Nephron progenitor cell (in vitro differentiated cells): ENCODE measurements around the gene CRPPA.

Experiments
- DNase-seq: peaks from one replicate; pipeline ENCODE4 v3.0.0; 2021
- H3K27ac Mint-ChIP-seq: 2 replicates; pipeline ENCODE4 v1.8.0; 2021; ENCODE audit warnings: mild to moderate bottlenecking, moderate library complexity, mixed read lengths
- H3K27me3 Mint-ChIP-seq: 2 replicates; pipeline ENCODE4 v1.8.0; 2021; ENCODE audit warnings: mild to moderate bottlenecking, low read depth, mixed read lengths; ENCODE audit not compliant: poor library complexity
- H3K36me3 Mint-ChIP-seq: 2 replicates; pipeline ENCODE4 v1.8.0; 2021; ENCODE audit warnings: low read depth, mixed read lengths
- H3K4me1 Mint-ChIP-seq: 2 replicates; pipeline ENCODE4 v1.8.0; 2021; ENCODE audit warnings: mixed read lengths
- H3K4me3 Mint-ChIP-seq: 2 replicates; pipeline ENCODE4 v1.8.0; 2021; ENCODE audit warnings: mild to moderate bottlenecking, moderate library complexity, mixed read lengths
- H3K9me3 Mint-ChIP-seq: 2 replicates; pipeline ENCODE4 v1.8.0; 2021; ENCODE audit warnings: mild to moderate bottlenecking, moderate library complexity, mixed read lengths
- CTCF ChIP-seq: fragments of 200-600 bp; sonication (generic); IDR thresholded peaks from 2 replicates; pipeline ENCODE4 v1.5.0; 2021; ENCODE audit warnings: antibody characterized with exemption

Gene CRPPA

GRCh38 chr7:16420329-16420648, 1.0 kb downstream of the CRPPA start:
- Mint-ChIP-seq H3K4me3 (peak overlapping the region; percentile 84), H3K4me1 (peaks cover 22% of the 10 kb centered on the region), H3K27ac (peak overlapping the region; percentile 99), H3K9me3 (peaks cover 8% of the 10 kb centered on the region), H3K36me3 (no peaks in the 10 kb centered on the region), H3K27me3 (peaks cover 6% of the 10 kb centered on the region)
- no peak for TF ChIP-seq CTCF
- no peak for DNase-seq

GRCh38 chr7:16419859-16420258, 1.5 kb downstream of the CRPPA start:
- Mint-ChIP-seq H3K9me3 (peaks cover 8% of the 10 kb centered on the region), H3K4me1 (peaks cover 22% of the 10 kb centered on the region), H3K27ac (no peak overlapping the region), H3K27me3 (peaks cover 6% of the 10 kb centered on the region), H3K4me3 (peak overlapping the region; percentile 84), H3K36me3 (no peaks in the 10 kb centered on the region)
- no peak for TF ChIP-seq CTCF
- no peak for DNase-seq

GRCh38 chr7:16419126-16419525, 2.2 kb downstream of the CRPPA start:
- no peaks in the 10 kb centered on the region for H3K36me3 Mint-ChIP-seq
- no peak for DNase-seq
- H3K27ac Mint-ChIP-seq: no peak overlapping the region
- H3K27me3 Mint-ChIP-seq: peaks cover 6% of the 10 kb centered on the region
- peaks cover 8% of the 10 kb centered on the region for H3K9me3 Mint-ChIP-seq
- H3K4me1 Mint-ChIP-seq: peaks cover 22% of the 10 kb centered on the region
- H3K4me3 Mint-ChIP-seq: peak overlapping the region; percentile 53
- TF ChIP-seq CTCF: no peak

GRCh38 chr7:16417906-16418305, 3.4 kb downstream of the CRPPA start:
- Mint-ChIP-seq H3K27me3 (peaks cover 4% of the 10 kb centered on the region), H3K4me1 (peaks cover 22% of the 10 kb centered on the region), H3K27ac (no peak overlapping the region), H3K4me3 (no peak overlapping the region), H3K9me3 (peaks cover 8% of the 10 kb centered on the region), H3K36me3 (no peaks in the 10 kb centered on the region)
- no peak for TF ChIP-seq CTCF
- DNase-seq: no peak

DNA sequence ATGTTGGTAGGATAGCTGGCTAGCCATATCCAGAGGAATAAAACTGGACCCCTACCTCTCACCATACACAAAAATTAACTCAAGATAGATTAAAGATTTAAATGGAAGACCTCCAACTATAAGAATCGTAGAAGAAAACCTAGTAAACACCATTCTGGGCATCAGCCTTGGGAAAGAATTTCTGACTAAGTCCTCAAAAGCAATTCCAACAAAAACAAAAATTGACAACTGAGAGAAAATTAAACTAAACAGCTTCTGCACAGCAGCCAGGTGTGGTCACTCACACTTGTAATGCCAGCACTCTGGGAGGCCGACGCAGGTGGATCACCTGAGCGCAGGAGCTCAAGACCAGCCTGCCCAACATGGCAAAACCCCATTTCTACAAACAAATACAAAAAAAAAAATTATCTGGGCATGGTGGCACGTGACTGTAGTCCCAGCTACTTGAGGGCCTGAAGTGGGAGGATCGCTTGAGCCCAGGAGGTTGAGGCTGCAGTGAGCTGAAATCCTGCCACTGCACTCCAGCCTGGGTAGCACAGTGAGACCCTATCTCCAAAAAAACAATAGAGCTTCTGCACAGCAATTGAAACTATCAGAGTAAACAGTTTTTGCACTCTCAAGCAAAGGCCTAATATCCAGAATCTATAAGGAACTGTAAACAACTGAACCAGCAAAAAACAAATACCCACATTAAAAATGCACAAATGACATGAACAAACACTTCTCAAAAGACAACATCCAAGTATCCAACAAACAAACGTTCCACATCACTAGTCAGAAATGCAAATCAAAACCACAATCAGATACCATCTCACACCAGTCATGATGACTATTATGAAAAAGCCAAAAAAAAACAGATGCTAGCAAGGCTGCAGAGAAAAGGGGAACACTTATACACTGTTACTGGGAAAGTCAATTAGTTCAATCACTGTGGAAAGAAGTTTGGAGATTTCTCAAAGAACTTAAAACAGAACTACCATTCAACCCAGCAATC, 4.8 kb downstream of the CRPPA start:
- Mint-ChIP-seq H3K4me1 (peaks cover 15% of the 10 kb centered on the region), H3K27ac (no peak overlapping the region), H3K27me3 (no peaks in the 10 kb centered on the region), H3K4me3 (no peak overlapping the region), H3K36me3 (no peaks in the 10 kb centered on the region), H3K9me3 (peaks cover 8% of the 10 kb centered on the region)
- TF ChIP-seq CTCF: no peak
- DNase-seq: no peak
